HG03159 (cell line): Measurements from ENCODE around the gene ANKRD52.
A peak's percentile ranks its signal among the peaks of the same experiment; 100 is the strongest.

ENCODE experiments used
- ATAC-seq: cut with Tn5 transposase; IDR thresholded peaks from one replicate; pipeline ENCODE4 v1.9.1; 2021; ENCODE audit warnings: mild to moderate bottlenecking, moderate library complexity; ENCODE audit not compliant: unreplicated experiment

The ANKRD52 gene

DNA sequence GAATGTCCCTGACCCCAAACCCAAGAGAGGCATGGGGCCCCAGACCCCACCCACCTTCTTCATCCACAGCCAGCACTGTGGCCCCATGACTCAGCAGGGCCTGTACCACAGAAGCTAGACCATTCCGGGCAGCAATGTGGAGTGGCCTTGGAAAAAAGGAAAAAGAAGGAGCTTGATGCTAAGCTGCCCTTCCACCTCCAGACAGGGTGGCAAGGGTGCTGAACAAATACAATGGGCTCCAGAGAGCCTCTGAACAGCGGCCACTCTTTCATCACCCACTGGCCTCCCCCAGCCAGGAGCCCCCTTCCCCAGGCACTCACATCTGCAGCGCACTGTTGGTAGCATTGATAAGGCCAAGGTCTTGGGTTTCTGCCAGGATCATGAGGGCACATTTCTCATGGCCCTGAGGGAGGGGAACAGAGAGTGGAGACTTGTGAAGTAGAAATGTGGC, 14.4 kb downstream of the ANKRD52 start:
- ATAC-seq = no peak

DNA sequence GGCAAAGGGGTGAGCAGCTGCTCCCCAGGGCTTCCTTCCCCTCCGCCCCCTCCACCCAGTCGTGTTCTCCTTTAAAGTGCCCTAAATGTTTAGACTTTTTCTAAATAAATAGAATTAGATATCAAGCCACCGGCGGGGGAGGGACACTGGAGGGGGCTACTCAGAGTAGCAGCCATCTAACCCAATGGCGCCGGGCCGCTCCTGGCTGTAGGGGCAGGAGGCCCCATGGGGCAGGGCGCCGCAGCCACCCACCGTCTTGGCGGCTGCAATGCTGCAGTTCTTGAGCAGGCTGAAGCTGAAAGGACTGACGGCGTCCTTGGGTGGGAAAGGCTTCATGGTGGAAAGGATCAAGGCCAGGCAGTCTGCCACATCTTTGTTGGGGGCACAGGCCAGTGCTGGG, 15.2 kb downstream of the ANKRD52 start:
- no peak for ATAC-seq

DNA sequence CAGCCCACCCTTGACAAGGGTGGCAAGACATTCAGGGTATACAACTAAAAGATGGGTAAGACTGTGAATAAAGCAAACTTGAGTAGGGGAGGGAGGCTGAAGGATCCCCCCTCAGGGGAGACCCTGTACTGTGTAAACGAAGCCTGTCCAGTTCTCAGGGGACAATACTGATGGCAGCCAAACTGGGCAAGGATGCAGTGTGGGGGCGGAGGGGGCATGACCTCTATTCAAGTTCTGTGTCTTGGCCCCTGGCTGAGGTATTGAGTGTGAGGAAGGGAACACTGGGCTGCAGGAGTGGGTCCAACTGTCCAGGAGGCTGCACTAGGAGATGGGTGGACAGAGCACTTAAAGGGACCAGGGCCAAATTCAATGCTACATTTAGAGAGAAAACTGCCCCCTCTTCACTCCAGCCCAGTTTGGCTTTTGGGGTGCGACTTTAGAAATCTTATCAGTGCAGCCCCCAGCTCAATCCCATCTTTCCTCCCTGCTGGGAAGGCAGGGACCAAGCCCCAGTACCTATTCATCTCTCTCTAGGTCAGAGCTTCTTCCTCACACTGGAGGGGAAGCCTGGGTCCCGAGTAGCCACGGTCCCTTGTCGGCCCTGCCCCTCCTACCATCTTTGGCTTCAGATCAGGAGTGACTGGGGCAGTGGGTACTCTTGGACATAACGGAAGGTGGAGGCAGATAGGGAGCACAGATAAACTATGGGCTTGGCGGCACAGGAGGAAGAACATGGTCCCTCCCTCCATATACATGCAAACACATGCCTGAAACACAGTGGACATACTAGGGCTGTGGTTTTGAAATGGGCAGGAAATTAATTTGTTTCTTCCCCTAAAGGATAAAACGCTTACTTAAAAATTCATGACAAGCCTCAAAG, 16.5 kb downstream of the ANKRD52 start:
- ATAC-seq = no peak

DNA sequence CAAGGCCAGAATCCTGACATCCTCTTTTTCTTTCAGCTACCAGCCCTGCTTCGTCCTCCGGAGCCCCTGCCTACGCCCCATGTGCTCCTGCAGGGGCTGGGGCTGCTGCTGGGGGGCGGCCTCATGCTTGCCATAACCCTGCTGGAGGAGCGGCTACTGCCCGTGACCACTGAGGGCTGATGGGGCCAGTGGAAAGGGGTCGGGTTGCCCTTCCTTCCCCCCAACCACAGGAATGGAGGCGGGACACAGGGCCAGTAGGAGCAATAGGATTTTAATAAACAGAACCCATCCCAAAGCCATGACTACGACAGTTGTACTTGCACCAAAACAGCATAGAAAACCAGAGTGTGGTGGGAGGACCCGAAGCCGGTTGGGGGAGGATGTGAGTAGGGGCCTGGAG, 20.6 kb downstream of the ANKRD52 start:
- ATAC-seq = no peak

DNA sequence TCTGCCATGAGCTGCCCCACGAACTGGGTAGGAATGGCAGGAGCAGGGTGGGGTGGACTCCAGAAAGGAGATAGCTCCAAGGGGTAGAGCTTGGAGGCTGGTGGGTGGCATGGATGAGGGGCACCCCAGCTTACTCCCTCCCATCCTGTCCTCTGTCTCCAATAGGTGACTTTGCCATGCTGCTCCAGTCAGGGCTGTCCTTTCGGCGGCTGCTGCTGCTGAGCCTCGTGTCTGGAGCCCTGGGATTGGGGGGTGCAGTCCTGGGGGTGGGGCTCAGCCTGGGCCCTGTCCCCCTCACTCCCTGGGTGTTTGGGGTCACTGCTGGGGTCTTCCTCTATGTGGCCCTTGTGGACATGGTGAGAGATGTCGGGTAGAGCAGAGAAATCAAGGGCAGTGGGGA, 21.2 kb downstream of the ANKRD52 start:
- no peak for ATAC-seq

DNA sequence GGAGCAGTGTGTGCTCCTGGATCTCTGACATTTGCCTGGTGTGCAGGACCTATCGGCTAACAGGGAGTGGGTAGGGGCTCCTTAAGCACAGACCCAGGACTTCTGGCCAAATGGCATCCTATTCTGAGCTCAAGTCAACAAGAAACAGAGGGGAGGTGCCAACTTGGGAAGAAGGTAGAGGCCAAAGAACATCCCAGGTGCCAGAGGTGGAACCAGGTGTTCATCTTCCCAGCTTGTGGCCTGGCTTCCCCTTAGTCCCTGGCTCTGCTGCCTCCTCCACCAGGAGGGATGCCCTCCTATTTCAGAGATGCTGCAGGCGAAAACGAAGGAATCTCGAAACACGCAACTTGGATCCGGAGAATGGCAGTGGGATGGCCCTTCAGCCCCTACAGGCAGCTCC, 22.1 kb downstream of the ANKRD52 start:
- ATAC-seq = no peak

DNA sequence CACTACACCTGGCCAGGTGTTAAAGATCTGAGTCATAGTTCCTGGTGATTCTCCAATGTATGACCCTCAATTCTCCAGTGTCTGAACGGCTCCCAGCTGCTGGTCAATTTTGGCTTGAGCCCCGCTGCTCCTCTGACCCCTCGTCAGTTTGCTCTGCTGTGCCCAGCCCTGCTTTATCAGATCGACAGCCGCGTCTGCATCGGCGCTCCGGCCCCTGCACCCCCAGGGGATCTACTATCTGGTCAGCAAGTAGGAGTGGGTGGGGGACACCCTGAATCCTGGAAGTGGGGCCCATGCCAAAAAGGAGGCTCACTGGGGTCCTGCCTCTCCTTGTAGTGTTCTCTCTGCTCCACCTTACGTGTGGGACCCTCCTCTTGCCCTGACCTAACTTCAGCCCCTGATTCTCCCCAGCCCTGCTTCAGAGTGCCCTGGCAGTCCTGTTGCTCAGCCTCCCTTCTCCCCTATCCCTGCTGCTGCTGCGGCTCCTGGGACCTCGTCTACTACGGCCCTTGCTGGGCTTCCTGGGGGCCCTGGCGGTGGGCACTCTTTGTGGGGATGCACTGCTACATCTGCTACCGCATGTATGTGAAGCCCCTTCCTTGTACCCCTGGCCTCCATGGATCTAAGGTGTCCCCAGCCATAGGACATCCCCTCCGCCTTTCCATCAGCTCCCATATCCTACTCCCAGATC, 23.3 kb downstream of the ANKRD52 start:
- ATAC-seq = no peak

DNA sequence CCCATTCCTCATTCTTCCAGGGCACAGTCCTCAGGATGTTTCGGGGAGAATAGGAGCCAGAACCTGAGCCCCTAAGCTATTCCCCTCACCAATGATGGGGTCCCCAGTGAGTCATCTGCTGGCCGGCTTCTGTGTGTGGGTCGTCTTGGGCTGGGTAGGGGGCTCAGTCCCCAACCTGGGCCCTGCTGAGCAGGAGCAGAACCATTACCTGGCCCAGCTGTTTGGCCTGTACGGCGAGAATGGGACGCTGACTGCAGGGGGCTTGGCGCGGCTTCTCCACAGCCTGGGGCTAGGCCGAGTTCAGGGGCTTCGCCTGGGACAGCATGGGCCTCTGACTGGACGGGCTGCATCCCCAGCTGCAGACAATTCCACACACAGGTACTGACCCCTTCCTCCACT, 27.0 kb downstream of the ANKRD52 start:
- ATAC-seq = no peak

DNA sequence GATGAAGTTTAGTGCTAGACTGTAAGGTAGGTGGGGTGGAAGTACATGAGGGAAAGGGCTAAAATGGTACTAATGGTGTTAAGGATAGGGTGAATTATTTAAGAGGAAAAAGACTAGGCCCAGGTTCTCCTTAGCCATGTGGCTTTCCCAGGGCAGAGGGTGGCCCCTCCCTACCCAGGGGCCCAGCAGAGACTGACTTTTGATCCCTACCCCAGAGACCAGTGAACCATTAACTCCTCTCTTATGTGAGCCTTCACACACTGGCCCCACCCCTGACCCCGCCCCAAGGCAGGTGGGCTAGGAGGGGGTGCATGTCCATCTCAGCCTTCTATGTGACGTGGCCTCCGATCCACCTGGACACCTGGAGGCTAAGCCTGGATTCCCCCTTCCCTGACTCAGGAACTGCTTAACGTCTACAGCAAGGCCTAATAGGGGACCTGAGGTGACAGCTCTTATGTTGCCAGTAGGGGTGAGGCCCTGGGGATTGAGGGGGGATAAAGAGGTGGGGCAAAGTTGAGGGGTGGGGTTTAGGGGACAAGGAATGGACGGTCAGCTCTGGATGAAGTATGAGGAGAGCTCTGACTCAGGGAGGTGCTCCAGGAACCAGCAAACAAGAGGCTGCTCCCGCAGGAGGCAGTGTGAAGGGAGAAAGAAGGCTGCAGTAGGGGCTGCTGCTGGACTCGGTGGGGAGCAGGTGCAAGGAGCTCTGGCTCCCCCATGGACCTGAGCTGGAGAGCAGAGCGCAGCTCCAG, 27.6 kb downstream of the ANKRD52 start:
- no peak for ATAC-seq

DNA sequence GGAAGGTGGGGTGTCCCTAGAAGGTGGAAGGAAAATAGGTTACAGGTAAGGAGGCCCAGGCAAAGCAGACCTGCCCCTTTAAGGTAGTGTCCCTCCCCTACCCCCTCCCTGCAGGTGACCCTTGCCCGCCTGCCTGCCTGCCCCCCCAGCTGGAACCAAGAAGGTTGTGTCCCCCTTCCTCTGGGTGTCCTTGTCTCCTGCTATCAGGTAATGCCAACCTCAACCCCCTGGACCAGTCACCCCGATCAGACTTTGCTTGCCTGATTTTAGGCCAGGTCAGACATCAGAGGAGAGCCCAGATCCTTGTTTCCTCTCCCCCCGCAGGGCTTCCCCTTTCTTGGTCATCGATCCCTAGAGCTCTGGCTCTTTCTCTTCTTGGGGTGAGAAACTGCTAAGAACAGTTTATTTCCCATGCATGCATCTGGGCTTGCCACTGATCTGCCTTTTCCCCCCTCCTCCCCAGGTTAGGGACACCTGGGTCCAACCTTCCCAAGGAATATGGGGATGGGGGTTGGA, 28.2 kb downstream of the ANKRD52 start, which contains the start of gene SLC39A5:
TSS of gene SLC39A5 (plus strand) at position 136 of the 516 bp plus-strand sequence. CDS start 1,224 bp downstream, outside the sequence.
- ATAC-seq = no peak

DNA sequence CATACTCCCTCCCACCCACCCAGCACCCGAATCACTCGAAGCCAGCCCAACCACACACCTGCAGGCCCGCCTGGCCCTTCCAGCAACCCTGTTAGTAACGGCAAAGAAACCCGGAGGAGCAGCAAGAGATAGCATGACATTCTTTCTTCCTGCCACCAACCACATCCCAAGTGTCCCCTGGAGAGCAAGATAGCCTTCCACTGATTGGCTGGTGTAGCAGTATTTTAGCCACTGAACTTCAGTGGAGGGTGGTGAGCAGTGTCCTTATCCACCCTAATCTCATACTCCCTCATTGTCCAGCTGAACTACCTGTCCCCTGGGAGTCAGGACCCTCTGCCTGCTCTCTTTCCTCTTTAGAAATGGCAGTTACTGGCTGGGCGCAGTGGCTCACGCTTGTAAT, 29.1 kb downstream of the ANKRD52 start:
- no peak for ATAC-seq

DNA sequence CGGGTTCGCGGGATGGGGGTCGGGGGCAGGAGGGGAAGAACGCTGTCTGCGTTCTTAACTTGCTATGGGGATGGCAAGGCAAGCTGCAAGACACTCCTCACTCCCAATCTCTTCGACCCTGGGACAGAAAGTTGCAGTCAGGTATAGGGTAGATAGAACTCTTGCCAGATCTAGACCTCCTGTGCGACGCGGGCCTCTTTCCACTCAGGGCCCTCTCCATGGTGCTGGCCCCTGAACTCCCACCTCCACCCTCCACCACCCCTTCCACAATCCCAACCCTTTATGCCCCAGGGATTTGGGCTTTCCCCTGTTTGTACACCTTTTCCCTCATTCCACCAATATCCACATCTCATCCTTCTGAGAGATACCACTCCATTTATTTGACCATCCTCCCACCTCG, 33.2 kb downstream of the ANKRD52 start:
- ATAC-seq = no peak

DNA sequence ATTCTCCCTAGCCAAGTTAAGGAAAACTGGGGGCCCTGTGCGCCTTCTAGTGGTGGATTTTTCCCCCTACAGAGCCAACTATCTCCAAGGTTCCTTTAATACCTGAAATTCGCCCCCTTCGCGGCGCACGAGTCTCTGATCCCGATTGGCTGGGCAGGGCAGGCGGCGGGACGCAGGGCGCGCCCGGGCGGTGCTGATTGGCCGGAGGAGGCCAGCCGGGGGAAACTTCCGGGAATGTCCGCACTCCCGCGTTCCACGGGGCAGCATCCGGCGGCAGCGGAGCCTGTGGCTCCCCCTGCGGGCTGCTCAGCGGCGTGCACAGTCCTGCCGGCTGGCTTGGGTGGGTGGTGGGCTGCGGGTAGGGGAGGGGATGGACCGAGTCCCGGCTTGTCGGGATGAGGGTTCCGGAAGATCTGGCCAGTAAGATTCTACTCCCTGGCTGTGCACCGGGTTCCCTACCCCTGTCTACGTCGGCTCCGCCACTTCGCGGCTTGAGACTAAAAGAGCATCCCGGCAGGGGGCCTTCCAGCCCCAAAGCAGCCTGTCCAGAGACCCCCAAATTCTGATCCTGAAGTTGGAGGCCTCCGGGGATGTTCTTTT, 34.0 kb downstream of the ANKRD52 start, which contains the start of gene NABP2:
TSS of gene NABP2 (plus strand) at position 241 of the 600 bp plus-strand sequence. CDS start 515 bp downstream, outside the sequence.
- ATAC-seq = peak; percentile 64

DNA sequence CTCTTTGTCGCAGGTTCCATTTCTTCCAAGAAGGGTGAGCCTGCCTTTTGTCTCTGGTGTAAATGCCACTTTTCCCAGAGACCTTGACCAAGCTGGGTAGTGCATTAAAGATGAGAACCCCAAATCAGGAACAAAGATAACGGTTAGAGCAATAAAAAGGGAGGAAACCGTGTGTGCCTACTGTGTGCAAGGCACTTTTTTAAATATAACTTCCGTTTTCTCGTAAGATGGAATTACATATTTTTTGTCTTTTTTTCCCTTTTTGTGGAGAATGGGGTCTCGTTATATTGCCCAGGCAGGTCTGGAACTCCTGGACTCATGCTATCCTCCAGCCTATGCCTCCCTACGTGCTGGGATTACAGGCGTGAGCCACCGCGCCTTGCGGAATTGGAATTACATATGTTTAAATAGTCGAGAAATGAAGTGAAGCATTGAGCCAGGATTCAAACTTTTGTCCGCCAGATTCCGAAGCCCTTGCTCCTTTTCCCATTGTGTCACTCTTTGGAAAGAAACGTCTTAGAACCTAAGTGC, 34.5 kb downstream of the ANKRD52 start:
- ATAC-seq = no peak

DNA sequence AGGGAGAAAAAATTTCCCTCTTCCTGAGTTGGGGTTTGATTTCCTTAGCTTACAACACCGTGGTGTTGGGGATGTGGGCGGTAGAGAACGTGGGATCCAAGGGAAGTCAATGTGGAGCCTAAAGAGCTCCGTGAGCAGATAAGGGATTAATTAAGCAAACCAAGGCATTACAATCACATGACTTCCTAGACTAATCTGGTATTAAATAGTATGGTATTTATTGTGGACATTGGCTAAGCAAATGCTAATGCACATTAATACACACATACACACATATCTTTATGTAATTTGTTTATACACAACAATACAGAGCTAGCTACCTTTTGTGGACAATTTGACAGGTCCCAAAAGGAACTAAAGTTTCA, 35.7 kb downstream of the ANKRD52 start:
- ATAC-seq = no peak

DNA sequence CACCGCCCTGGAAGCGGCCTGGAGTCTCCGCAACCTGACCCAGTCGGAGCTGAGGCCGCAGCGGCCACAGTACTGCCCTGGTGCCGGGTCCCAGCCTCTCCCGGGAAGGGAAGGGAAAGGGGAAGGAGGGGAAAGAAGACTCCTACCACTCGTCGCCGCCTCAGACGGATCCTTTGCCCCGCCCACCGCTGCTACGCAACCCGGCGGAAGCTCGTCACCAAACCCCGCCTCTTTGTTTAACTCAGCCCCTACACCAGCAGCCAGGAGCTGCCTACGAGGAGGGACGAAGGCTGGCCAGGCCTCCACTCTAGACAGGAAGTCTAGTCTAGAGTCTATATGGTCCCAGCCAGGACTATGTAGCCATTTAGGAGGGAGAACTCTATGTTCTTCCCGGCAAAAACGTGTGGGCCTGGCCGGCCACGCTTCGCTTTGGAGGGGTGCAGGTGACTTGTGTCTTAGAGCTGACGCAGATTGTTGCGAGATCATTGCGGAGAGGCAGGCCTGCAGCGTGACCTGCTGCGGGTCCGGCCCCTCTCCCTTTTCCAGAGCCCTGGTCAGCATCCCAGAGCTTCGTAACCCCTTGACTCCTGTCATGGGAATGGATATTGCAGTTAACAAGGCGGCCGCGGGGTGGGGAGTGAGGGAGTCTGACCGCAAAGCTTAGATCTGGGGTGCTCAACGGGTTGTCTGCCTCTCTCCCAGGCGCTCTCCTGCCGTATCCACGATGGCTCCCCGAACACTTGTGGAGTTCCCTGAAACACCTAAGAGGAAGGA, 36.2 kb downstream of the ANKRD52 start, which contains the start of gene RNF41:
TSS of gene RNF41 (minus strand) at position 166 of the 774 bp plus-strand sequence. CDS start 7,875 bp downstream, outside the sequence.
- ATAC-seq = peak; percentile 75

DNA sequence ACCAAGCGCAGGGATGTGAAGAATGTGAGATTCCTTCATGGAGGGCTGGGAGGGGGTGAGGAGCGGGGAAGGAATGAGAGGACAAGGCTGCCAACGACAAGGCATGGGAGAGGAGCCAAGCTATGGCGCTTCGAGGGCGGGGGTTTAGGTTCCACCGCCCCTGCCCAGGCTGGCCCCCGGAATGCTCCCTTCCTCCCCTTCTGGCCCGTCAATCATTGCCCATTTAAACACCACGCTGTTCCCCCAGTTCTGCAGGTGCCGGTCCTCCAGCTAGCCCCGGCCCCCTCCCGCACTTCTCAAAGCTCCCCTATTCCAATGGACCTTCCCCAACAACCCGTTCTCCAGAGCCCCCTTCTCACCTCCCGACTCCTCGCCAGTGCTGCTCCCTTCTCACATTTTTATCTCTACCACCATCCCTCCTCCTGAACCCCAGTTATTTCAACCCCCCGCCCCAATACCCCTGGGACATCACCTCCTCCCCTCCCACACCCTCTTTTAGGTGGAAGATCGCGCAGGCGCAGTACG, 36.9 kb downstream of the ANKRD52 start:
- no peak for ATAC-seq

DNA sequence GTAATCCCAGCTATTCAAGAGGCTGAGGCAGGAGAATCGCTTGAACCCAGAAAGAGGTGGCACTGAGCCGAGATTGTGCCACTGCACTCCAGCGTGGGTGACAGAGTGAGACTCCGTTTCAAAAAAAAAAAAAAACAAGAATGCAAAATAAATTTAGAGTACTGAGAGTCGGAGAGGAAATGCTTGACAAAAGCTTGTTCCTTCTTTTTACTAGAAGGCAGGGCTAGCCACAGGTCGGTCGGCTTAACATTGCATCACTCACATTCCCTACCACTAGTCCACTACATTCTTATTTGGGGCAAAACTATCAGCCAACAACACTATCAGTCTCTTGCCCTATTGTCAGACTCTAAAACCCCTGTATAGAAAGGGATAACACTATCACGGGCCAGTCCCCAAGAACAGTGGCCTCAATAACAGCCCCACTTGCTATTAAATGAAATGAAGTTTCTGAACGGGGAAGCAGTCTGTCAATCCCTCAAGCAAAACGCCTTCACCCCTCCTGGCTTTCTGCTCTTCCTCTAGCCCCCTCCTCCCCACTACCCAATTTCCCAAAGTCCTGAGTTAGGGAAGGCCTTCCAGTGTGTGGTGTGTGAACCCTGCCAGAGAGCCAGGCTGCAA, 37.5 kb downstream of the ANKRD52 start:
- no peak for ATAC-seq

DNA sequence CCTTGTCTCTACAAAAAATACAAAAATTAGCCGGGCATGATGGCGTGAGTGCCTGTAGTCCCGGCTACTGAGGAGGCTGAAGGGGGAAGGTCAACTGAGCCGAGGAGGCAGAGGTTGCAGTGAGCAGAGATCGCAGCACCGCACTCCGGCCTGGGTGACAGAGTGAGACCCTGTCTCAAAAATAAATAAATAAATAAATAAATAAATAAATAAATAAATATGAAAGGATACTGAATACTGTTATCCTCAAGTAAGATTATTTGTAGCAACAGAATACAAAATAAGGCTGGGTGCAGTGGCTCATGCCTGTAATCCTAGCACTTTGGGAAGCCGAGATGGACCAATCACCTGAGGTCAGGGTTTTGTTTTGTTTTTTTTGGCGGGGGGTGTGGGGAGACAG, 38.3 kb downstream of the ANKRD52 start:
- ATAC-seq = no peak
